GM12878 (cell line): Measurements from ENCODE around the gene DDAH1. TPM values are rescaled to one million over a fixed set of nuclear protein-coding genes. Genes with fewer than 3 reads are reported as not detected.

Source experiments
- ATAC-seq: fragments of 200-7000 bp; cut with Tn5 transposase; 3 replicates; pipeline ENCODE4 v1.9.1; 2020; ENCODE audit warnings: mild to moderate bottlenecking, moderate library complexity
- BruUV-seq: library from RNA; stranded (reverse); fragments of 400-500 nt; replicated peaks from 2 replicates; lab custom pipeline; 2021; lab: Mats Ljungman, UMichigan
- CTCF ChIA-PET: fragments of 300-600 bp; sonication (Branson Sonifier 250); formaldehyde crosslinking; extraction: SDS; loops from one replicate; lab custom pipeline; 2021; ENCODE audit warnings: inconsistent platforms; lab: Yijun Ruan, JAX
- POLR2A ChIA-PET: fragments of 350-600 bp; formaldehyde crosslinking; extraction: SDS; loops from one replicate; lab custom pipeline; 2021; ENCODE audit warnings: inconsistent platforms; lab: Charles Lee
- RAD21 ChIA-PET: fragments of 300-600 bp; sonication (Branson Sonifier 250); formaldehyde crosslinking; loops from one replicate; lab custom pipeline; 2023; ENCODE audit warnings: antibody characterized with exemption; ENCODE audit not compliant: unreplicated experiment; lab: Charles Lee
- SMC1A ChIA-PET: fragments of 300-600 bp; sonication (Branson Sonifier 250); formaldehyde crosslinking; loops from one replicate; lab custom pipeline; 2023; ENCODE audit not compliant: unreplicated experiment, uncharacterized antibody; lab: Charles Lee
- DNase-seq: peaks from one replicate; pipeline ENCODE4 v3.0.0-alpha.2; 2011; ENCODE audit warnings: low read depth, low spot score
- FAIRE-seq: peaks from 3 replicates; lab custom pipeline; 2011; peaks lifted over from hg19 to GRCh38; lab: Jason Lieb, UNC
- H2AFZ ChIP-seq: 2 replicates; pipeline ENCODE4 v1.6.0; 2011; ENCODE audit warnings: low read depth, low read length, control low read depth; ENCODE audit not compliant: control insufficient read depth
- H3K27ac ChIP-seq: 2 replicates; pipeline ENCODE4 v1.5.1; 2011; ENCODE audit warnings: control low read depth; ENCODE audit not compliant: control insufficient read depth, insufficient read depth
- H3K27me3 ChIP-seq, 2 experiments: replicated peaks in 1 of 2; 2 replicates each; pipeline versions ENCODE4 v1.6.0 to v1.6.1; 2011; ENCODE audit warnings: low read length in 1 of 2; ENCODE audit not compliant: control insufficient read depth in 2 of 2, insufficient read depth in 2 of 2
- H3K36me3 ChIP-seq, 2 experiments: 2 replicates each; pipeline ENCODE4 v1.5.1; 2011; ENCODE audit warnings: low read length in 1 of 2; ENCODE audit not compliant: control insufficient read depth in 2 of 2, insufficient read depth in 2 of 2
- H3K4me1 ChIP-seq: 2 replicates; pipeline ENCODE4 v1.6.1; 2011; ENCODE audit warnings: mild to moderate bottlenecking, low read length, moderate library complexity, mixed read lengths; ENCODE audit not compliant: control insufficient read depth, insufficient read depth
- H3K4me2 ChIP-seq: 2 replicates; pipeline ENCODE4 v1.6.0; 2011; ENCODE audit warnings: control low read depth; ENCODE audit not compliant: control insufficient read depth, insufficient read depth
- H3K4me3 ChIP-seq: fragments of 200-600 bp; sonication (generic); 2 replicates; pipeline ENCODE4 v1.5.1; 2016
- H3K79me2 ChIP-seq: 2 replicates; pipeline ENCODE4 v1.6.0; 2011; ENCODE audit warnings: low read length; ENCODE audit not compliant: control insufficient read depth, insufficient read depth
- H3K9ac ChIP-seq: 2 replicates; pipeline ENCODE4 v1.8.0; 2011; ENCODE audit warnings: low read length, control low read depth, mixed read lengths; ENCODE audit not compliant: control insufficient read depth, insufficient read depth
- H3K9me3 ChIP-seq: replicated peaks from 3 replicates; pipeline ENCODE4 v1.5.1; 2011; ENCODE audit warnings: mild to moderate bottlenecking, low read length; ENCODE audit not compliant: control insufficient read depth, insufficient read depth
- H4K20me1 ChIP-seq: 2 replicates; pipeline ENCODE4 v1.6.0; 2011; ENCODE audit not compliant: control insufficient read depth, insufficient read depth
- BCLAF1 ChIP-seq: fragments of 450-650 bp; IDR thresholded peaks from 2 replicates; pipeline ENCODE4 v1.6.1; 2017; ENCODE audit warnings: antibody characterized with exemption, mild to moderate bottlenecking, moderate library complexity
- CHD4 ChIP-seq: fragments of 200-600 bp; sonication (generic); IDR thresholded peaks from 2 replicates; pipeline ENCODE4 v1.6.1; 2016; ENCODE audit warnings: mild to moderate bottlenecking
- ESRRA ChIP-seq: IDR thresholded peaks from 2 replicates; pipeline ENCODE4 v1.6.1; 2012; ENCODE audit warnings: mild to moderate bottlenecking, low read length, improper control_type of control experiment
- ETV6 ChIP-seq, 2 experiments: fragments of 450-650 bp in 1 of 2; IDR thresholded peaks in 1 of 2; conservative IDR thresholded peaks in 1 of 2; 2 replicates each; pipeline ENCODE4 v1.6.1; 2014; ENCODE audit warnings: antibody characterized with exemption in 1 of 2, borderline replicate concordance in 1 of 2, low read depth in 1 of 2, mild to moderate bottlenecking in 1 of 2, moderate library complexity in 1 of 2
- GABPA ChIP-seq: IDR thresholded peaks from 2 replicates; pipeline ENCODE4 v1.6.1; 2014; ENCODE audit warnings: antibody characterized with exemption, low read depth, mild to moderate bottlenecking, inconsistent platforms
- IKZF2 ChIP-seq, 2 experiments: fragments of 450-650 bp; IDR thresholded peaks; 2 replicates each; pipeline ENCODE4 v1.6.1; 2017; ENCODE audit warnings: mild to moderate bottlenecking in 2 of 2, moderate library complexity in 2 of 2
- MEF2B ChIP-seq: fragments of 450-650 bp; IDR thresholded peaks from 2 replicates; pipeline ENCODE4 v1.6.1; 2018; ENCODE audit warnings: mild to moderate bottlenecking, moderate library complexity; ENCODE audit not compliant: partially characterized antibody, poor library complexity, severe bottlenecking
- NFYA ChIP-seq: IDR thresholded peaks from 2 replicates; pipeline ENCODE4 v1.6.1; 2011; ENCODE audit warnings: low read depth, mild to moderate bottlenecking, low read length, improper control_type of control experiment, borderline replicate concordance
- RELA ChIP-seq: fragments of 450-650 bp; IDR thresholded peaks from 2 replicates; pipeline ENCODE4 v1.8.0; 2014; ENCODE audit warnings: borderline replicate concordance; ENCODE audit not compliant: partially characterized antibody
- SMAD5 ChIP-seq: IDR thresholded peaks from 2 replicates; pipeline ENCODE4 v1.6.1; 2016; ENCODE audit warnings: antibody characterized with exemption, low read depth
- SREBF1 ChIP-seq: IDR thresholded peaks from 2 replicates; pipeline ENCODE4 v1.6.1; 2012; ENCODE audit warnings: mild to moderate bottlenecking, low read length
- ZBTB40 ChIP-seq: fragments of 450-650 bp; IDR thresholded peaks from 2 replicates; pipeline ENCODE4 v1.6.1; 2016; ENCODE audit warnings: mild to moderate bottlenecking, moderate library complexity, borderline replicate concordance
- ZNF217 ChIP-seq: fragments of 450-650 bp; IDR thresholded peaks from 2 replicates; pipeline ENCODE4 v1.6.1; 2017; ENCODE audit warnings: antibody characterized with exemption, mild to moderate bottlenecking
- ZSCAN29 ChIP-seq: fragments of 450-650 bp; IDR thresholded peaks from 2 replicates; pipeline ENCODE4 v1.6.1; 2017; ENCODE audit warnings: mild to moderate bottlenecking, moderate library complexity
- WGBS: methylation state at CpG from one replicate; pipeline ENCODE4 v1.1.6; 2016; ENCODE audit warnings: low lambda C conversion rate; ENCODE audit not compliant: insufficient replicate concordance, insufficient coverage; ENCODE audit errors: missing lambda C conversion rate; 5-methylcytosine and 5-hydroxymethylcytosine counted together
- in situ Hi-C: fragments of 300-500 bp; cut with MboI; formaldehyde crosslinking; loops from 9 replicates; pipeline ENCODE4 v1.14.3; 2018; ENCODE audit warnings: mixed read lengths
- intact Hi-C: fragments of 100-400 bp; cut with micrococcal nuclease; formaldehyde crosslinking; loops from one replicate; pipeline ENCODE4 v1.14.2; 2022; ENCODE audit not compliant: unreplicated experiment
- polyA plus RNA-seq, 11 experiments: library from polyadenylated mRNA; depleted of rRNA in 4 of 11; unstranded in 6 of 11; stranded (reverse) in 5 of 11; fragments of >200 nt; fragmentation: Nextera tagmentation in 4 of 11; fragmentation: Illumina TruSeq in 1 of 11; extraction: Ambion mirVana in 4 of 11; extraction: Trizol in 1 of 11; gene quantifications; 1 replicate in 1 of 11; 2 replicates in 10 of 11; pipeline versions ENCODE4 v1.2.1 to v1.2.3, GENCODE V29; 2011 to 2016; ENCODE audit warnings: inconsistent platforms in 2 of 11, missing spikeins in 2 of 11, low read depth in 1 of 11
- total RNA-seq, 4 experiments: library from RNA; depleted of rRNA in 3 of 4; stranded (reverse); fragments of >200 nt in 3 of 4; fragmentation: Illumina TruSeq in 1 of 4; extraction: Trizol in 1 of 4; gene quantifications; 2 replicates each; pipeline versions ENCODE4 v1.2.1 to v1.2.3, GENCODE V29; 2013 to 2021
- TF ChIP-seq, protein P1 (sequence below): fragments of 150-350 bp; IDR thresholded peaks from 2 replicates; pipeline ENCODE4 v1.6.1; 2016; ENCODE audit warnings: low read depth, low read length

DDAH1 gene
- total and polyA plus RNA-seq, 10 of the 15 experiments (the other 5 are each of a cell fraction or from before 2014, with no cell fraction given), result 0.07 to 0.88 (median 0.27) TPM; not detected in 6

DNA sequence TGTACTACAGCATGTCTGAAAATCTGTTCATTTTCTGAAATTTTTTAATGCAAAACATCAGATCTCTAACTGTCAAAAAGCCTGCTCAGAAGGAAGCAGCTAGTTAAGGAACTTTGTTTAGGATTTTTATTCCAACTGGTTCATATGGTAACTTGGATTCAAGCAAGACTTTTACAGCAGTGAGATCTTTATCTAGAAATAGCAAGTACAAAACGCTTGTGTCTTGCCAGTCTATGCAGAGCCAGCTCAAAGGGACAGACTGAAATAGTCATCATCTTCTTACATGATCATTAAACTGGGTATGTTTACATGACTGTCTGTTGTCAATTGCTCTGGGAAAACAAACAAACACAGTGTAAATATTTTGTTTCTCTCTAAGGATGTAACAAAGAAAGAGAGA lies 37.6 kb downstream of the DDAH1 start:
- ATAC-seq, result no peak
- Histone ChIP-seq H3K4me3 (no peak overlapping the region), H3K36me3 (no peaks in the 10 kb centered on the region), H3K27ac (no peak overlapping the region), H3K4me2 (no peak overlapping the region), H4K20me1 (no peaks in the 10 kb centered on the region), H3K9me3 (no peaks in the 10 kb centered on the region), H3K79me2 (no peaks in the 10 kb centered on the region), H3K27me3 (no peaks in the 10 kb centered on the region), H3K4me1 (no peaks in the 10 kb centered on the region), H3K9ac (no peak overlapping the region), H2AFZ (no peak overlapping the region)
- FAIRE-seq, result no peak
- intact Hi-C loops, result no loop called here
- ChIA-PET CTCF (interaction anchor here (0.7 kb wide), 1 partner anchor 12 kb away, joined by 4 read pairs; no protein-coding TSS in a partner anchor), SMC1A (interaction anchor here (1.0 to 1.2 kb wide), 2 partner anchors 9 to 36 kb away, joined by 3 read pairs; no protein-coding TSS in a partner anchor), POLR2A (no interaction called here), RAD21 (no interaction called here)
- in situ Hi-C loops, result no loop called here
- WGBS, result 0% methylated on average over 1 of the region's 1 CpG
- DNase-seq, result no peak
- BruUV-seq, result no TSS peak
- no peak for TF ChIP-seq ZNF217
- TF ChIP-seq SREBF1, result no peak
- no peak for TF ChIP-seq ZSCAN29
- no peak for TF ChIP-seq GABPA
- TF ChIP-seq, protein P1, sequence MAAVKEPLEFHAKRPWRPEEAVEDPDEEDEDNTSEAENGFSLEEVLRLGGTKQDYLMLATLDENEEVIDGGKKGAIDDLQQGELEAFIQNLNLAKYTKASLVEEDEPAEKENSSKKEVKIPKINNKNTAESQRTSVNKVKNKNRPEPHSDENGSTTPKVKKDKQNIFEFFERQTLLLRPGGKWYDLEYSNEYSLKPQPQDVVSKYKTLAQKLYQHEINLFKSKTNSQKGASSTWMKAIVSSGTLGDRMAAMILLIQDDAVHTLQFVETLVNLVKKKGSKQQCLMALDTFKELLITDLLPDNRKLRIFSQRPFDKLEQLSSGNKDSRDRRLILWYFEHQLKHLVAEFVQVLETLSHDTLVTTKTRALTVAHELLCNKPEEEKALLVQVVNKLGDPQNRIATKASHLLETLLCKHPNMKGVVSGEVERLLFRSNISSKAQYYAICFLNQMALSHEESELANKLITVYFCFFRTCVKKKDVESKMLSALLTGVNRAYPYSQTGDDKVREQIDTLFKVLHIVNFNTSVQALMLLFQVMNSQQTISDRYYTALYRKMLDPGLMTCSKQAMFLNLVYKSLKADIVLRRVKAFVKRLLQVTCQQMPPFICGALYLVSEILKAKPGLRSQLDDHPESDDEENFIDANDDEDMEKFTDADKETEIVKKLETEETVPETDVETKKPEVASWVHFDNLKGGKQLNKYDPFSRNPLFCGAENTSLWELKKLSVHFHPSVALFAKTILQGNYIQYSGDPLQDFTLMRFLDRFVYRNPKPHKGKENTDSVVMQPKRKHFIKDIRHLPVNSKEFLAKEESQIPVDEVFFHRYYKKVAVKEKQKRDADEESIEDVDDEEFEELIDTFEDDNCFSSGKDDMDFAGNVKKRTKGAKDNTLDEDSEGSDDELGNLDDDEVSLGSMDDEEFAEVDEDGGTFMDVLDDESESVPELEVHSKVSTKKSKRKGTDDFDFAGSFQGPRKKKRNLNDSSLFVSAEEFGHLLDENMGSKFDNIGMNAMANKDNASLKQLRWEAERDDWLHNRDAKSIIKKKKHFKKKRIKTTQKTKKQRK, result no peak
- TF ChIP-seq NFYA, result no peak
- no peak for TF ChIP-seq ZBTB40
- no peak for TF ChIP-seq RELA
- TF ChIP-seq ETV6 (conservative IDR thresholded peaks at IDR 0.05 in 1 of 2, IDR thresholded peaks at IDR 0.05 in 1 of 2; ENCODE audit: borderline replicate concordance in 1 of 2, low read depth in 1 of 2), result no peak
- no peak for TF ChIP-seq IKZF2 (IDR thresholded peaks at IDR 0.05)
- no peak for TF ChIP-seq SMAD5
- TF ChIP-seq CHD4, result no peak
- TF ChIP-seq MEF2B, result no peak
- no peak for TF ChIP-seq BCLAF1
- no peak for TF ChIP-seq ESRRA
